Left forelimb (tissue), 1 donor: ENCODE data around the gene ANKRD33B.
A peak's percentile ranks its signal among the peaks of the same experiment; 100 is the strongest.

ENCODE experiments used
- DNase-seq: peaks from one replicate; pipeline ENCODE4 v3.0.0-alpha.2; 2018; ENCODE audit warnings: low spot score

Gene ANKRD33B

GRCh38 chr5:10660720-10661387 lies 97.0 kb downstream of the ANKRD33B start:
- peak; percentile 49 for DNase-seq

- peak; percentile 30 for DNase-seq
Observed at GRCh38 chr5:10661401-10661800, 97.5 kb downstream of the ANKRD33B start.

DNA sequence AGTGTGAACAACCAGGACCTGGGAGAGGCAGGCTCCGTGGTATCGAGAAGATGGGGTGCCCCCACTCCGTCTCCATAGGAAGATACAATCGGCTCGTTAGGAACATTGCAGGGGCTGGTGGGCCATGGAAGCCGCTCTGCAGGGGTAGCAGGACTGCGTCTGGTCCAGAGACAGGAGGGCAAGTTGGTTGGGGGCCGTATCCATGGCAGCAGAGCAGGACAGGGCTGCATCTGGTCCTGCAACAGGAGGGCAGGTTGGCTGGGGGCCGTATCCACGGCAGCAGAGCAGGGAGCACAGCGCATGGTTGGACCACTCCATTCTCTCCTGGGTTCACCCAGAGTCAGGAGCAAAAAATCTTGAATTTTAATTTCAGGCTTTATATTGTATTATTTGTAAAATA lies 98.2 kb downstream of the ANKRD33B start:
- DNase-seq: peak; percentile 40

- peak; percentile 38 for DNase-seq
Observed at GRCh38 chr5:10662661-10663488, 99.0 kb downstream of the ANKRD33B start.

GRCh38 chr5:10663489-10664179 lies 99.8 kb downstream of the ANKRD33B start:
- peak; percentile 65 for DNase-seq

- peak; percentile 42 for DNase-seq
Observed at GRCh38 chr5:10664180-10664769, 100.4 kb downstream of the ANKRD33B start.

GRCh38 chr5:10665799-10666198 lies 101.9 kb downstream of the ANKRD33B start:
- no peak for DNase-seq

DNA sequence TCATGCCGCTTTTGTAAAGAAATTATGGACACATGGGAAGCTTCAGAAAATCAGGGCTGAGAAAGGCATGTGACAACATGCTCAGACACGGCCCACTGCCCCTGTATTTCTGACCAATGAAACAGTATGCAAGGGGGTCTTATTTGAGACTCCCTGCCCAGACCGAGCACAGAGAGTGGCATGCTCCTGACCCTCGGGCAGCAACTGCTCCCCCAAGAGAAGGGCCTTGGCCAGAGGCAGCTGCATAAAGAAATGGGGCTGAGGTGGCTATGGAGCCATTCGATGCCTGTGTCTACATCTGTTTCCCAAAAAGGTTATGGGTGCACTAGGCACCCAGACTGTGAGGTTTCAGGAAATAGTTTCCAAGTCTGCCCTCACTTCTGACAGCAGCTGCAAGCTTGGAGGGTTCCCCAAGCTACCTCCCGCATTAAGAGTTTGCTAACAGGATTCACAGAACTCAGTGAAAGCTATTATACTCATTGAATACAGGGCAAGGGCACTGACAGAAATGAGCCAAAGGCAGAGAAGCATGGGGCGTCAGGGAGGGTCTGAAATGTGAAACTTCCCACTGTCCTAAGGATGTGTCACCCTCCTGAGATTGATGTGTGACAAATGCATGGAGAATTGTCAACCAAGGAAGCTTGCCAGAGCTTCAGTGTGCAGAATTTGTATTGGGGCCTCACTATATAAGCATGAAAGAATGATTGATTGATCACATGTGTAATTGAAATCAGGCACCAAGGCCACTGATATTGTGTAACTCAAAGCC lies 102.8 kb downstream of the ANKRD33B start:
- DNase-seq: no peak

- DNase-seq: no peak
Observed at GRCh38 chr5:10667431-10668057, 103.7 kb downstream of the ANKRD33B start.

GRCh38 chr5:10668697-10669096 lies 104.8 kb downstream of the ANKRD33B start:
- DNase-seq: no peak

DNA sequence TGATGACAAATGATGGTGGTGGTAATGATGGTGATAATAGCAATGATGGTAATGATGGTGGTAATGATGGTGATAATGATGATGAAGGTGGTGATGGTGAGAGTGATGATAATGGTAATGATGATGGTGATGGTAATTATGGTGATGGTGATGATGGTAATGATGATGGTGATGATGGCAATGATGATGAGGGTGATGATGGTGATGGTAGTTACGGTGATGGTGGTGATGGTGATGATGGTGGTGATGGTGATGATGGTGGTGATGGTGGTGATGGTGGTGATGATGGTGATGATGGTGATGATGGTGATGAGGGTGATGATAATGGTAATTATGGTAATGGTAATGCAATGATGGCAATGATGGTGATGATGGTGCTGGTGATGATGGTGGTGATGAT lies 106.1 kb downstream of the ANKRD33B start:
- no peak for DNase-seq

GRCh38 chr5:10671041-10672008 lies 107.5 kb downstream of the ANKRD33B start:
- DNase-seq: no peak

GRCh38 chr5:10672146-10673016 lies 108.5 kb downstream of the ANKRD33B start:
- no peak for DNase-seq

- DNase-seq: peak; percentile 17
Observed at GRCh38 chr5:10673017-10673389, 109.1 kb downstream of the ANKRD33B start.

DNA sequence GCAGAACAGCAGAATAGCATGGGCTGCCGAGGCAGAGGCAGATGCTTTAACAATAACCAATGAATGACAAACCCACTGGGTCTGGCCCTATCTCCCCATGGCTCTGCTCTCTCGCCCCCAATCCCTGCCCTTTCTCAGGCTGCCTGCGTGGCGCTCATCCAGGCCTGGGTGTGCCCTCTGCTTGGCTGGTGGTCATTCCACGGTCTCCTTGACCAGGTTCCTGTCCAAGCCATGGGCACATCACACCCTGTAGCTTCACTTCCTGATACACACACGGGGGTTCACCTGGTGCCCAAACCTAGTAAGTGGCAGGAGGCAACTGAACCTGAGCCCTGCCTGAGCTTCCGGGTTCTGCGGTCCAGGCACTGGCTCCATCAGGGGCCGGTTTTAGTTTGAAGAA lies 109.5 kb downstream of the ANKRD33B start:
- peak; percentile 53 for DNase-seq

DNA sequence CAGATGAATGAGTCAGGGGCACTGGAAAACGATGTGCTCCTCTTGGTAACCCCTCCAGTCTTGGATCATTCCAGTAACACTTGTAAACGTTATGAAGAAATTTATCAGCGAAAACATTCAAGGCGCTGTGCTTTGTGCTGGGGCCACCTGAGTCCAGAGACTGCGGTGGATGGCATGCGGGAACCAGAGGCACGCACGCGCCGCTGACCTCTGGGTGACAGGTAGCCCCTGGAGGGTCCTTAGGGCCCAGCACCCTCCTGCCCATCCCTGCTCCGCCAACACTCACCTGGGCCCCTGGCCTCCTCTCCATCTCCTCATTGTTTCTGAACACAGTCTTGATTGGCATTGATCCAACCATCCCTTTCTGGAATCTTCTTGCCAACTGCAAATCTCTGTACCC lies 110.2 kb downstream of the ANKRD33B start:
- DNase-seq: no peak

DNA sequence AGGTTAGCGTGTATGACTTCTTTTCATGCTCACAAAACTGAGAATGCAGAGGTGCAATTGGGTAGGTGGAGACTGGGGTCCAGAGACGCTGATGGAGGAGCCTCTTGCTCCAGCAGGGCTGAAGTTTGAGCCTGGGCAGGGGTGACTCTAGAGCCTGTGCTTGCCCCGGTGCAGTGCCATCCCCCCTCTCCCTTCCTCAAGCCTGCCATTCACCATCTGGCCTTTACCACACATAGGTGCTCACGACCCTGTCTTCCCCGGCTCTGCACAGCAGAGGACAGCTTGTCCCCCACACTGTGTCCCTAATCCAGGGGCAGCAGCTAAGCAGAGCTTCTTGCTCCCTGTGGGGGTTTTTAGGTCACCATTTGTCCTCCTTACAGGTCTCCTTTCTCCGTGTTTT lies 110.7 kb downstream of the ANKRD33B start:
- DNase-seq: peak; percentile 28

GRCh38 chr5:10675177-10675700 lies 111.4 kb downstream of the ANKRD33B start:
- peak; percentile 40 for DNase-seq

- DNase-seq: peak; percentile 37
Observed at GRCh38 chr5:10676224-10676623, 112.4 kb downstream of the ANKRD33B start.
